Erythroblast (primary cell): Measurements from ENCODE around the gene CFAP99.

Experiments
- GATA1 ChIP-seq: IDR thresholded peaks from 2 replicates; pipeline ENCODE4 v1.6.1; 2011; ENCODE audit warnings: low read depth, mild to moderate bottlenecking, control low read depth, low read length, moderate library complexity
- POLR2A ChIP-seq: IDR thresholded peaks from 2 replicates; pipeline ENCODE4 v1.6.1; 2011; ENCODE audit warnings: mild to moderate bottlenecking, low read length

DNA sequence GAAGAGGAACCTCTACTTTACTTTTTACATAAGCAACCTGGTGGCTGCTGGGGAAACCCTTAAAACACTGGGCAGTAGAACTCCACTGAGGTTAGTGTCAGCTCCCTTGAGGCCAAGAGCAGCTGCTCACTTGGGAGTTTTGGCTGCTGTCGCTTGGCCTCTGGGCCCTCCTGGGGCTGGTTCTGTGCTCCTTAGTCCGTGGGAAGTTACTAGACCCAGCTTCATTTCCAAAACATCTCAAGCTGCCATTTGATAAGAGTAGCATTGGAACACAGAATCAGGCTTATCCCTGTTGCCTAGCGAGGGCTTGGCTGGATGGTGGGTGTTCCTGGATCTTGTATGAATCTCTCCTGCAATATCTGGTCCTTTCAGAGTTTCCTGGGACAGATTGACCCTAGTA, 76.2 kb downstream of the CFAP99 start:
- no peak for TF ChIP-seq POLR2A
- TF ChIP-seq GATA1, result no peak
